Activated CD4-positive, CD25-positive, alpha-beta regulatory T cell treated with anti-CD3 and anti-CD28 coated beads, Interleukin-2, amount 50 U/mL, for 16 hours (primary cell): ENCODE data around the gene LLGL2.
"Not testable (repeated sequence)": the region's sequence is repeated elsewhere in the genome, so short reads cannot be mapped to it uniquely, and the experiment has no call there.

Experiments used
- DNase-seq: peaks from one replicate; pipeline ENCODE4 v3.0.0-alpha.2; 2020; ENCODE audit warnings: low read depth, low spot score

LLGL2 gene

DNA sequence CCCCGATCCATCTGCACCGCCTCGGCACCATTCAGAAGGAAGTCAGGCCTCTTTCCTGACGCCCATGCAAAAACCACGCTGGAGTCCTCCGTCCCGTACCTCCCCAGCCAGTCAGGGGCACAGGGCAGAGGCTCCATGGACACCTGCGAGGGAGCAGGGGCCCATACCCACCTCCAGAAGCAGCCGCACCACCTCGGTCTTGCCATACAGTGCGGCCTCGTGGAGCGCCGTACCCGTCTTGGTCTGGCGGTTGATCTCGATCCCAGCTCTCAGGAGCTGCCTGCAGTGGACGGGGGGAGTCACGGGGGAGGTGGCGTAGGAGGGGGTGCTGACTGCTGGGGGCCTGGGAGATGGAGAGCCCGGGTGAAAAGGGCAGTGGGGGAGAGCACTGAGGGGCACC is 19.4 kb upstream of the LLGL2 start:
- no peak for DNase-seq

DNA sequence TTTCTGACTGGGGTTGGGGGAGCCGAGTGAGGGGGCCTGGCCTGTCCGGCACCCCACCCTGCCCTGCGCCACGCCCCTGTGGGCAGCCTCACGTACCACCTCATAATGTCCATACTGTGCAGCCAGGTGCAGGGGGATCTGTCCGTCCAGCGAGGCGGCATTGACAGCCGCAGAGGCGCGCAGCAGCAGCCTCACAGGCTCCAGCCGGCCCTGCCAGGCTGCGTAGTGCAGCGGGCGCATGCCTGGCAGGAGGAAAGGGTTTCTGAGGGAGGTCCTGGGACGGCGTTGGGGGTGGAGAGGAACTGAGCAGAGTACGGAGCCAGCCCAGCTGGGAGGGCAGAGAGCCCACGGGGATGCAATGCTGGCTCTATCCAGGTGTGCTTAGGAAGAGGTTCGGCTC is 18.6 kb upstream of the LLGL2 start:
- no peak for DNase-seq

DNA sequence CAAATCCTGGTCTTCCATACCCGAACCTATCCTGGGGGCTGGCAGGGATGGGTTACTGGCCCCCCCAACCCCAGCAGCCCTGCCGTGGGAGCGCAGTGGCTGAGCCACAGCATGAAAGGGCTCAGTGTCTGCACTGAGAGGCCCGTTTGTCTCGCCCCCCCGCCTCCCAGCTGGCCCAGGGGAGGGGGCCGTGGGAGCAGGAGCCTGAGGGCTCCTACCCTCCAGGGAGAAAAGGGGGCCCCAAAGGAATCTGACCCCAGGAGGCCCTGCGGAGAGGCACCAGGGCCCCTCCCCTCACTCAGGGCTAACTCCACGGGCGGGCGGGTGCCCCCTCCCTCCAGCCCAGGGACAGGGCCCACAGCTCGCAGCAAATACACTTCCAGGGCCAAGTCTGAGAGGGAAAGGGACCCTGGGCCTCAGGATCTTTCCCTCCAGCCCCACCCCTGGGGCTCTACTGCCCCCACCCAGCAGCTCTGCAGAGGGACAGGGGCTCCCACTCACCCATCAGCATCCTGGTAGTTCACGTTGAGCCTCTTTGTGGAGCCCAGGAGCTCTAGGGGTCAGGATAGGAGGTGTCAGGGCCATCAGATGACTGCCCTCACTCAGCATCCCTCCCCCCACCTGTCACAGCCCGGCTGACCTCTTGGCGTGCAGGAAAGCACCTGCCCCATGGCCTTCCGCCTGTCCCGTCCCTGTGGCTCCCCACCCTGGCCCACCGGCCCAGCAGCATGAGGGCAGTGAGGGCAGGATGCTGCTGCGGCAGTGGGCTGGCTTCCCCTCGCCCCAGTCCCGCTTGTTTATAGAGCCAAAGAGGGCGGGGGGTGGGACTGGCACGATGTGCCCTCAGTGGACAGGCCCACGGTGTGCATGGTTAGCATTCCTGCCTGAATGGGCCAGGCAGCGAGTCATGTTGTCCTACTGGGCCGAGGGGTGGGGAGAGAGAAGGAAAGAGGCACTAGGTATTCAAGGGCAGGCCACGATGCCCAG is 17.5 kb upstream of the LLGL2 start:
- no peak for DNase-seq

- no peak for DNase-seq
Observed at GRCh38 chr17:75508931-75509361, 16.6 kb upstream of the LLGL2 start.

DNA sequence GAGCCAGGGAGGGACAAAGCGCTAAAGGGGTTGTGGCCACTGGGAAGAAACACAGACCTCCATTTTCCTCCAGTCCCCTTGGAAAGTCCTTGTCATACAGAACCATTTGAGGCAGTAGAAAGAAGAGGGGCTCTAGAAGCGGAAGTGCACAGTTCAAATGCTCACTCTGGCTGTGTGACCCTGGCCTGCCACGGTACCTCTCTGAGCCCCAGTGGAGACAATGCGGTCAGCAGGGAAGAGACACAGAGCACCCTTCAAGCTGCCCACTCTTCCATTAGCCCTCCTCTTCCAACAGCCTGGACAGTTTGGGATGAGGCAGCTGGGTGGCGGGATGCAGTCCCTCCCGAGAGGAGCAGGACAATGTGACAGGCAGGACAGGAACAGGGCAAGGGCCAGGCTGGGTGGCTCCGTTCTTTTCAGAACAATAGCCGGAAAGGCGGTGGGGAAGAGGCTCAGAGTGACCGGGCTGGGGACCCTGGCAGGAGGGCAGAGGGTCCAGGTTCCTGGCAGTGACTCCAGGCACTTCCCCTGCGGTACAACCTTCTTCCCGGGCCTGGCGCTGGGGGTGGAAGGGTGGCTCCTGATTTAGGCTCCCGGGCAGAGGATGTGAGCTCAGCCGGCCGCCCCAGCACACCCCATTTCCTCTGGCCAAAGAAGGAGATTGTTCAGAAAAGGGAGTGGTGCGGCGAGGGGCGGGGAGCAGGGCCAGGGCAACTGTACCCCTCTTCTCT is 15.8 kb upstream of the LLGL2 start:
- DNase-seq: no peak

- no peak for DNase-seq
Observed at GRCh38 chr17:75511270-75511609, 14.3 kb upstream of the LLGL2 start.

DNA sequence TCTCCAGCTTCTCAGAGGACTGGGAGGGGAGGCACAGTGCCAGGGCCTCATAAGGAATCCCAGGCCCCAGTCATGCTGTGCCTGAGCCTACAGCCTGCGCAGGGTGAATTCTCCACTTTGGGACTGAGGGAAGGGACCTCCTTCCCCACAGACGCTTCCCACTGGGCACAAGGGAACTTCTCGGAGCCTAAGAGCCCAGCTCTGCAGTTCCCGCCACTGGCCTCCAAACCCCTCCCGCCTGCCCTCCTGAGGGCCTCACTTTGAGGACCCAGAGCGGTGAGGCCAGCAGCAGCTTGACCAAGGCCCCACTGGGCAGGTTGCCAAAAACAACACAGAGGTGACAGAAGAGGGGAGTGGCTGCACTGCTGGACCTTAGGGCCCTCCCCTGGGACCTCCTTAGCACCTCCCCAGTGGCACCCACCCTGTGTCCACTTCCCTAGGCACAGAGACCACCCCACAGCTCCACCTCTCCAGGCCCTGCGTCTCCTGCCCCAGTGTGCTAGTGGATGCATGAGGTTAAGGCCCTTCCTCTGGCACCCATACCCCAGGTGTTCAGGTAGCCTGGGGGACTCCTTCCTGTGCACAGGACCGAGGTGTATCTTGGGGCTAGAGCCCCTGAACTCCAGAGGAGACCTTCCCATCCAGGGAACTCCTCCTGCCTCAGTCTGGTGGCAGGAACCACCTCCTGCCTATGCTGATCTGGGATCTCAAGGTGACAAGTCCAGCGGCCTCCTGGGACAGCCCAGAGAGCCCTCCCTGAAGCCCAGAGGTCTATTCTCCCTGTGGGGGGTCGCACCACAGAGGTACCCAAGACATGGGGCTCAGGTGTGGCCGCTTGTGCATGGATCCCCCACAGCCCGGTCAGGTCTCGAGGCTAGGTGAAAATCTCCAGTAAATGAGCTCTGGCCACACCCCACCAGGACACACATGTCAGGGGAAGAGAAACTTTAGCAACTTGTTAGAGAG is 13.6 kb upstream of the LLGL2 start:
- no peak for DNase-seq

- DNase-seq: no peak
Observed at GRCh38 chr17:75512926-75513640, 12.4 kb upstream of the LLGL2 start.

GRCh38 chr17:75513641-75514000 is 11.9 kb upstream of the LLGL2 start:
- DNase-seq: no peak

GRCh38 chr17:75514299-75514918 is 11.1 kb upstream of the LLGL2 start:
- DNase-seq: no peak

DNA sequence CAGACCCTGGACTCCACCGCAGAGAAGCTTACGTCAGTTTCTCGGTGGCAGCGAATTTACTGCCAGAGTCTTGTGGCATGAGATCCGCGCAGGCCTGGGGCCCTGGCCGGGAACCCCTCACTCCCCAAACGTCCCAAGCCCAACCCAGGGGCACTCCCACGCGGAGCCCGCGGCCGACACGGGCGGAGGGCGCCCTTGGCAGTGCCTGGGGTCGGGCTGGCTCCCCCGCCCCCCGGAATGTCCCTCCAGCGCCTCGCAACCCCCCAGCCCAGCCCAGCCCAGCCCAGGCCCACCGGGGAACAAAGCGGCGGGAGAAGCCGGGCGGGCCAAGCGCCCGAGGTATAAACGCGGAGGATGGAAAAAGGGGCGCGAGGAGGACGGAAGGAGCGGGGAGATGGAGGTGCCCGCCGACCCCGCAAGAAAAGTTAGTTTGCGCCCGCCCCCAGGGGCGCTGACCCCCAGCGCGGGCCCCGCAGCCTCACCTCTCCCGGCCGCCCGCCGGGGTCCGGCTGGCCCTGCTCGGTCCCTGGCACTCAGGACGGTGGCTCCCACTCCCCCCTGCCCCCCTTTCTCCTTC is 10.5 kb upstream of the LLGL2 start:
- no peak for DNase-seq

DNA sequence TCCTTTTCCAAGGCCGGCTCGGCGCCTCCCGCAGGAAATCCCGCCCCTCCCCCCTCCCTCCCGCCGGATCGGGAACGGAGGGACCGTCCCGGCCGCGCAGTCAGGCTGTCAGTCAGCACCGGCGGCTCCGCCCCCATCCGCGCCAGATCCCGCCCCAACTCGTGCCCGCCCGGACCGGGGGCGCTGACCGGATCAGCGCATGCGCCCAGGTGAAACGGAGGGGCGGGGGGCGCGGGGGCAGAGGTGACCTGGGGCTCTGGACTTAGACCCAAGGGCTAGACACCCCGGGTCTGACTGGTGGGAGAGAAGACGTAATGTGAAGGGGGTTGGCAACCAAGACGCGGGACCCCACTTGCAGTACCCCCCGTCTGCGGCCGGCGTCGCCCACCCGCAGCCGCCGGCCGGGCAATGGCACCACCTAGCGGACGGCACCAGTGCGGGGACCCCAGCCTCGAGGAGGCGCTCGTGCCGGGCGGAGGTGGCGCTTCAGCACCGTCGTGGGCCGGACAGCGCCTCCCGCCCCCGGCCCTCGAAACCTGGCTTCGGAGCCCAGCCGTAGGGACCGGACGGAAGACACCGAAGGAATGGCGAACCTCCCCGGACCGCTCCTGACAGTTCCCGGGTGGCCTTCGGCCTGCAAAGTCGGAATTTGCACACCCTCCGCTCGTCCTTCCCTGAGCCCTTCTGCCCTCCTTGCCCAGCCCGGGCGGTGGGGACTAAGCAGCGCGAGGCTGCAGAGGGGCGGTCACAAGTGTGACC is 9.8 kb upstream of the LLGL2 start, which contains the start of gene CASKIN2:
Gene CASKIN2, minus strand, starts transcription at position 42 of the 759 bp plus-strand sequence. CDS start 1,733 bp downstream, outside the sequence.
- DNase-seq: peak; percentile 55

DNA sequence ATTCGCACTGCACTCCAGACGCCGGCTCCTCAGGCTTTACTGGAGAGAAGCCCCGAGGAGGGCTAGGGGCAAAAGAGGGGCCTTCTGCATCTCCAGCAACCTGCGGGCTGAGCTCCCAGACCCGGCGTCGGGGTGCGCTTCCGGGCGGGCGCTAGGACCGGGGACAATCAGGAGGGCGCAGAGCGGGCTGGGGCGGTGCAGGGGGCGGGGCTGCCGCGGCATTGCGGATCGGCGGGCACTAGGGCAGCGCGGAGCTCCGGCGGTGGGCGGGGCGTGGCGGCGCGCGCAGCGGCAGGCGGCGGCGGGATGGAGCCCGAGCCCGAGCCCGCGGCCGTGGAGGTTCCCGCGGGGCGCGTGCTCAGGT is 9.3 kb upstream of the LLGL2 start, which contains the start of gene TSEN54:
Gene TSEN54, plus strand, starts transcription at position 274 of the 364 bp plus-strand sequence. Its CDS starts 33 bp downstream, at position 307.
- DNase-seq: peak; percentile 82

- no peak for DNase-seq
Observed at GRCh38 chr17:75516619-75517296, 8.7 kb upstream of the LLGL2 start.

GRCh38 chr17:75517297-75517865 is 8.1 kb upstream of the LLGL2 start:
- no peak for DNase-seq

- DNase-seq: no peak
Observed at GRCh38 chr17:75518201-75518600, 7.3 kb upstream of the LLGL2 start.

- DNase-seq: no peak
Observed at GRCh38 chr17:75518983-75519537, 6.4 kb upstream of the LLGL2 start.

DNA sequence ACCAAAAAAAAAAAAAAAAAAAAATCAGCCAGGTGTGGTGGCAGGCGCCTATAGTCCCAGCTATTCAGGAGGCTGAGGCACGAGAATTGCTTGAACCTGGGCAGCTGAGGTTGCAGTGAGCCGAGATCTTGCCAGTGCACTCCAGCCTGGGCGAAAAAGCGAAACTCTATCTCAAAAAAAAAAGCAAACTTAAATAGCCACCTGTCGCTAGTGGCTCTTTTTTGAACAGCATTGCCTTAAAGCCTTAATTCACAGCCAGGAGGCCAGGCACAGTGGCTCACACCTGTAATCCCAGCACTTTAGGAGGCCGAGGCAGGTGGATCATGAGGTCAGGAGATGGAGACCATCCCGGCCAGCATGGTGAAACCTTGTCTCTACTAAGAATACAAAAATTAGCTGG is 5.1 kb upstream of the LLGL2 start:
- not testable (repeated sequence) for DNase-seq
